H9 (cell line): ENCODE results near the gene PAGE2. TPM values are rescaled to one million over a fixed set of nuclear protein-coding genes. Genes with fewer than 3 reads are reported as not detected.

Source experiments
- DNase-seq: peaks from one replicate; pipeline ENCODE4 v3.0.0-alpha.2; 2017
- H2AFZ ChIP-seq: one replicate; pipeline ENCODE4 v1.6.1; 2013; ENCODE audit warnings: mild to moderate bottlenecking, low read length, control low read depth, moderate library complexity
- H2AK5ac ChIP-seq: 2 replicates; pipeline ENCODE4 v1.6.1; 2013; ENCODE audit warnings: low read length, control low read depth, mixed read lengths; ENCODE audit not compliant: insufficient read length
- H2BK120ac ChIP-seq: one replicate; pipeline ENCODE4 v1.6.1; 2013; ENCODE audit warnings: low read depth, mild to moderate bottlenecking, low read length, control low read depth, inconsistent platforms; ENCODE audit not compliant: poor library complexity, severe bottlenecking
- H2BK12ac ChIP-seq: 2 replicates; pipeline ENCODE4 v1.6.1; 2013; ENCODE audit warnings: low read length, control low read depth, mixed read lengths, low read depth; ENCODE audit not compliant: insufficient read length
- H2BK15ac ChIP-seq: 2 replicates; pipeline ENCODE4 v1.6.1; 2013; ENCODE audit warnings: low read depth, low read length, control low read depth
- H2BK20ac ChIP-seq: one replicate; pipeline ENCODE4 v1.6.1; 2013; ENCODE audit warnings: low read depth, mild to moderate bottlenecking, low read length, control low read depth, inconsistent platforms; ENCODE audit not compliant: poor library complexity, severe bottlenecking
- H2BK5ac ChIP-seq: 2 replicates; pipeline ENCODE4 v1.6.1; 2013; ENCODE audit warnings: low read length, control low read depth, mixed read lengths; ENCODE audit not compliant: insufficient read length
- H3K14ac ChIP-seq: 2 replicates; pipeline ENCODE4 v1.6.1; 2013; ENCODE audit warnings: low read length, control low read depth; ENCODE audit not compliant: insufficient read depth
- H3K18ac ChIP-seq: 2 replicates; pipeline ENCODE4 v1.6.1; 2013; ENCODE audit warnings: low read depth, mild to moderate bottlenecking, mixed read lengths, low read length, control low read depth; ENCODE audit not compliant: insufficient read length
- H3K23ac ChIP-seq: 2 replicates; pipeline ENCODE4 v1.6.1; 2013; ENCODE audit warnings: low read length, control low read depth, mixed read lengths, low read depth; ENCODE audit not compliant: insufficient read length
- H3K23me2 ChIP-seq: 2 replicates; pipeline ENCODE4 v1.6.1; 2013; ENCODE audit warnings: low read depth, mild to moderate bottlenecking, mixed read lengths, low read length, control low read depth; ENCODE audit not compliant: insufficient read length, poor library complexity, severe bottlenecking
- H3K27ac ChIP-seq: 2 replicates; pipeline ENCODE4 v1.5.1; 2013; ENCODE audit warnings: low read length, control low read depth, mixed read lengths, low read depth; ENCODE audit not compliant: insufficient read length
- H3K27me3 ChIP-seq: 2 replicates; pipeline ENCODE4 v1.6.1; 2013; ENCODE audit warnings: low read length, control low read depth, inconsistent platforms; ENCODE audit not compliant: insufficient read depth
- H3K4ac ChIP-seq: 2 replicates; pipeline ENCODE4 v1.6.1; 2013; ENCODE audit warnings: low read depth, mild to moderate bottlenecking, control low read depth, inconsistent platforms, low read length, moderate library complexity
- H3K4me1 ChIP-seq: 2 replicates; pipeline ENCODE4 v1.6.1; 2013; ENCODE audit warnings: low read length, control low read depth, inconsistent platforms; ENCODE audit not compliant: insufficient read depth
- H3K4me2 ChIP-seq: 2 replicates; pipeline ENCODE4 v1.6.1; 2013; ENCODE audit warnings: low read length, control low read depth, mixed read lengths; ENCODE audit not compliant: insufficient read length, insufficient read depth
- H3K56ac ChIP-seq: 2 replicates; pipeline ENCODE4 v1.6.1; 2013; ENCODE audit warnings: low read depth, mild to moderate bottlenecking, mixed read lengths, low read length, control low read depth; ENCODE audit not compliant: insufficient read length
- H3K79me1 ChIP-seq: 2 replicates; pipeline ENCODE4 v1.6.1; 2013; ENCODE audit warnings: low read depth, mild to moderate bottlenecking, moderate library complexity, low read length, control low read depth, inconsistent platforms; ENCODE audit not compliant: insufficient read depth, poor library complexity, severe bottlenecking
- H3K79me2 ChIP-seq: 2 replicates; pipeline ENCODE4 v1.6.1; 2013; ENCODE audit warnings: low read length, control low read depth, inconsistent platforms; ENCODE audit not compliant: insufficient read depth
- H3K9ac ChIP-seq: 2 replicates; pipeline ENCODE4 v1.6.1; 2013; ENCODE audit warnings: low read length, control low read depth, mixed read lengths; ENCODE audit not compliant: insufficient read length; ENCODE audit errors: extremely low read depth
- H3K9me3 ChIP-seq: one replicate; pipeline ENCODE4 v1.6.1; 2013; ENCODE audit warnings: low read depth, low read length, inconsistent platforms; ENCODE audit not compliant: control insufficient read depth
- H3T11ph ChIP-seq: one replicate; pipeline ENCODE4 v1.6.1; 2013; ENCODE audit warnings: mild to moderate bottlenecking, low read length, control low read depth, inconsistent platforms
- H4K20me1 ChIP-seq: one replicate; pipeline ENCODE4 v1.6.1; 2013; ENCODE audit not compliant: control insufficient read depth, insufficient read length, insufficient read depth
- H4K5ac ChIP-seq: 2 replicates; pipeline ENCODE4 v1.6.1; 2013; ENCODE audit warnings: low read depth, mild to moderate bottlenecking, mixed read lengths, low read length, control low read depth; ENCODE audit not compliant: insufficient read length
- H4K8ac ChIP-seq: replicated peaks from 2 replicates; pipeline ENCODE4 v1.6.1; 2013; ENCODE audit warnings: low read length, control low read depth, mixed read lengths, low read depth; ENCODE audit not compliant: insufficient read length
- H4K91ac ChIP-seq: 2 replicates; pipeline ENCODE4 v1.6.1; 2013; ENCODE audit warnings: low read depth, mild to moderate bottlenecking, moderate library complexity, mixed read lengths, low read length, control low read depth; ENCODE audit not compliant: insufficient read length
- H3K27ac Mint-ChIP-seq, 3 experiments: 2 replicates in 2 of 3; 3 replicates in 1 of 3; pipeline ENCODE4 v1.8.0; 2020 to 2021; ENCODE audit warnings: mixed read lengths in 3 of 3, mild to moderate bottlenecking in 1 of 3, moderate library complexity in 1 of 3
- H3K27me3 Mint-ChIP-seq: 2 replicates; pipeline ENCODE4 v1.8.0; 2021; ENCODE audit warnings: low read depth, mild to moderate bottlenecking, moderate library complexity, mixed read lengths
- H3K36me3 Mint-ChIP-seq, 3 experiments: 2 replicates in 2 of 3; 3 replicates in 1 of 3; pipeline ENCODE4 v1.8.0; 2020 to 2021; ENCODE audit warnings: low read depth in 3 of 3, mixed read lengths in 3 of 3; ENCODE audit not compliant: insufficient read depth in 1 of 3
- H3K4me1 Mint-ChIP-seq, 2 experiments: 2 replicates each; pipeline ENCODE4 v1.8.0; 2020; ENCODE audit warnings: mixed read lengths in 2 of 2
- H3K4me3 Mint-ChIP-seq, 2 experiments: 2 replicates in 1 of 2; 3 replicates in 1 of 2; pipeline ENCODE4 v1.8.0; 2020 to 2021; ENCODE audit warnings: mild to moderate bottlenecking in 2 of 2, mixed read lengths in 2 of 2, moderate library complexity in 1 of 2
- H3K9me3 Mint-ChIP-seq, 2 experiments: 2 replicates in 1 of 2; 3 replicates in 1 of 2; pipeline ENCODE4 v1.8.0; 2020; ENCODE audit warnings: mild to moderate bottlenecking in 2 of 2, mixed read lengths in 2 of 2, moderate library complexity in 1 of 2
- CTCF ChIP-seq: fragments of 200-600 bp; sonication (generic); conservative IDR thresholded peaks from 3 replicates; pipeline ENCODE4 v1.8.0; 2021; ENCODE audit warnings: antibody characterized with exemption, mild to moderate bottlenecking
- WGBS: extraction: QIAGEN DNeasy Blood & Tissue Kit; methylation state at CpG from one replicate; pipeline ENCODE4 v1.1.7; 2013; ENCODE audit warnings: missing lambda C conversion rate, low lambda C conversion rate, mixed read lengths; ENCODE audit not compliant: insufficient read length; ENCODE audit errors: extremely low coverage; 5-methylcytosine and 5-hydroxymethylcytosine counted together
- total RNA-seq: library from RNA; stranded (reverse); gene quantifications from 2 replicates; pipeline ENCODE4 v1.2.1, GENCODE V29; 2021

Gene PAGE2
- total RNA-seq, 1 experiment from 2014 or later = not detected

GRCh38 chrX:55107911-55108310 lies 19.1 kb downstream of the PAGE2 start:
- no peak overlapping the region for H2BK120ac ChIP-seq
- H3K27ac ChIP-seq = no peak overlapping the region
- no peak overlapping the region for H3K4ac ChIP-seq
- H2BK12ac ChIP-seq = no peak overlapping the region
- no peak overlapping the region for H3K9ac ChIP-seq
- no peak overlapping the region for H4K5ac ChIP-seq
- no peak overlapping the region for H2BK15ac ChIP-seq
- no peaks in the 10 kb centered on the region for H3K27me3 ChIP-seq
- no peak overlapping the region for H3K56ac ChIP-seq
- no peak overlapping the region for H2AFZ ChIP-seq
- WGBS = no CpG with 5 or more reads among the region's 2 CpGs
- Mint-ChIP-seq H3K9me3 (peaks cover 52 to 84% of the 10 kb centered on the region in 2 experiments), H3K36me3 (peaks cover 0 to 4% (median 0%) of the 10 kb centered on the region in 3 experiments; a peak in 2 of 7 replicates), H3K4me1 (0 out of 4 replicates have a peak, but pooled peaks cover 0 to 2% of the 10 kb centered on the region in 2 experiments), H3K4me3 (no peak overlapping the region), H3K27ac (no peak overlapping the region), H3K27me3 (peaks cover under 1% of the 10 kb centered on the region)
- H3K9me3 ChIP-seq = peaks cover 18% of the 10 kb centered on the region
- H2AK5ac ChIP-seq = no peak overlapping the region
- no peak overlapping the region for H3K14ac ChIP-seq
- no peak for DNase-seq
- no peak overlapping the region for H3K18ac ChIP-seq
- no peak overlapping the region for H4K8ac ChIP-seq
- H2BK5ac ChIP-seq = no peak overlapping the region
- H2BK20ac ChIP-seq = no peak overlapping the region
- no peak overlapping the region for H3T11ph ChIP-seq
- H4K91ac ChIP-seq = no peak overlapping the region
- no peaks in the 10 kb centered on the region for H3K79me1 ChIP-seq
- no peaks in the 10 kb centered on the region for H4K20me1 ChIP-seq
- no peaks in the 10 kb centered on the region for H3K79me2 ChIP-seq
- no peaks in the 10 kb centered on the region for H3K4me1 ChIP-seq
- no peak for TF ChIP-seq CTCF
- no peaks in the 10 kb centered on the region for H3K23me2 ChIP-seq
- H3K23ac ChIP-seq = no peak overlapping the region
- H3K4me2 ChIP-seq = no peak overlapping the region
